ENCODE results near the gene OR2AG2. TPM values are rescaled to one million over a fixed set of nuclear protein-coding genes. Genes with fewer than 3 reads are reported as not detected.

The OR2AG2 gene
- total and polyA plus RNA-seq, 4 donors, result 0.10 TPM; not detected in 3

GRCh38 chr11:6746086-6746618, 25.6 kb downstream of the OR2AG2 start:
- peaks cover 0 to 5% of the 10 kb centered on the region in 2 donors for H3K27me3 ChIP-seq (ENCODE audit: control insufficient read depth in 1 of 2, insufficient read depth in 2 of 2, low read length in 1 of 2)
- DNase-seq, result no peak
- peak; percentile 26 for ATAC-seq (ENCODE audit: low FRiP score)
- H3K4me3 ChIP-seq (ENCODE audit: low read length in 2 of 2), result no peak overlapping the region
- H3K36me3 ChIP-seq (ENCODE audit: control insufficient read depth in 1 of 2, insufficient read depth in 2 of 2, low read length in 1 of 2), result no peaks in the 10 kb centered on the region
- WGBS, 2 donors, result 46 to 55% methylated on average over 5 of the region's 5 CpGs
- no peaks in the 10 kb centered on the region for H3K4me1 ChIP-seq (ENCODE audit: control insufficient read depth in 1 of 2, insufficient read depth in 2 of 2, low read length in 2 of 2)
- H3K9me3 ChIP-seq (ENCODE audit: control insufficient read depth, low read length), result no peaks in the 10 kb centered on the region
- intact Hi-C loops (cut with DNase I), result no loop called here
- no peak overlapping the region for H3K27ac ChIP-seq (ENCODE audit: low read depth in 1 of 2, low read length in 2 of 2)

GRCh38 chr11:6745465-6746015, 26.2 kb downstream of the OR2AG2 start:
- Histone ChIP-seq H3K9me3 (ENCODE audit: control insufficient read depth, low read length) (no peaks in the 10 kb centered on the region), H3K27ac (ENCODE audit: low read depth in 1 of 2, low read length in 2 of 2) (no peak overlapping the region), H3K36me3 (ENCODE audit: control insufficient read depth in 1 of 2, insufficient read depth in 2 of 2, low read length in 1 of 2) (no peaks in the 10 kb centered on the region), H3K4me1 (ENCODE audit: control insufficient read depth in 1 of 2, insufficient read depth in 2 of 2, low read length in 2 of 2) (no peaks in the 10 kb centered on the region), H3K4me3 (ENCODE audit: low read length in 2 of 2) (no peak overlapping the region), H3K27me3 (ENCODE audit: control insufficient read depth in 1 of 2, insufficient read depth in 2 of 2, low read length in 1 of 2) (peaks cover 0 to 5% of the 10 kb centered on the region in 2 donors)
- 74 to 75% methylated on average over 2 of the region's 2 CpGs for WGBS, 2 donors
- DNase-seq (no peak), ATAC-seq (ENCODE audit: low FRiP score) (no peak)
- intact Hi-C loops (cut with DNase I), result no loop called here

GRCh38 chr11:6745018-6745417, 26.8 kb downstream of the OR2AG2 start:
- no peak overlapping the region for H3K4me3 ChIP-seq (ENCODE audit: low read length in 2 of 2)
- intact Hi-C loops (cut with DNase I), result no loop called here
- no peak overlapping the region for H3K27ac ChIP-seq (ENCODE audit: low read depth in 1 of 2, low read length in 2 of 2)
- peaks cover 0 to 5% of the 10 kb centered on the region in 2 donors for H3K27me3 ChIP-seq (ENCODE audit: control insufficient read depth in 1 of 2, insufficient read depth in 2 of 2, low read length in 1 of 2)
- H3K9me3 ChIP-seq (ENCODE audit: control insufficient read depth, low read length), result no peaks in the 10 kb centered on the region
- DNase-seq (no peak), ATAC-seq (ENCODE audit: low FRiP score) (no peak)
- H3K36me3 ChIP-seq (ENCODE audit: control insufficient read depth in 1 of 2, insufficient read depth in 2 of 2, low read length in 1 of 2), result no peaks in the 10 kb centered on the region
- H3K4me1 ChIP-seq (ENCODE audit: control insufficient read depth in 1 of 2, insufficient read depth in 2 of 2, low read length in 2 of 2), result no peaks in the 10 kb centered on the region
- WGBS, 2 donors, result 72 to 73% methylated on average over 4 of the region's 4 CpGs

- no peak for DNase-seq
- 68 to 69% methylated on average over 7 of the region's 7 CpGs for WGBS, 2 donors
- intact Hi-C loops (cut with DNase I), result no loop called here
Observed at GRCh38 chr11:6742260-6742659, 29.5 kb downstream of the OR2AG2 start.

GRCh38 chr11:6738590-6738989, 33.2 kb downstream of the OR2AG2 start:
- DNase-seq (no peak), ATAC-seq (ENCODE audit: low FRiP score) (no peak)
- Histone ChIP-seq H3K27ac (ENCODE audit: low read depth in 1 of 2, low read length in 2 of 2) (no peak overlapping the region), H3K36me3 (ENCODE audit: control insufficient read depth in 1 of 2, insufficient read depth in 2 of 2, low read length in 1 of 2) (no peaks in the 10 kb centered on the region), H3K4me3 (ENCODE audit: low read length in 2 of 2) (no peak overlapping the region), H3K9me3 (ENCODE audit: control insufficient read depth, low read length) (peaks cover 3% of the 10 kb centered on the region), H3K4me1 (ENCODE audit: control insufficient read depth in 1 of 2, insufficient read depth in 2 of 2, low read length in 2 of 2) (no peaks in the 10 kb centered on the region), H3K27me3 (ENCODE audit: control insufficient read depth in 1 of 2, insufficient read depth in 2 of 2, low read length in 1 of 2) (no peaks in the 10 kb centered on the region)
- intact Hi-C loops (cut with DNase I), result no loop called here
- 88 to 91% methylated on average over 1 of the region's 1 CpG for WGBS, 2 donors

More at GRCh38 chr11:6742260-6742659, 29.5 kb downstream of the OR2AG2 start:
- H3K4me3 ChIP-seq (ENCODE audit: low read length in 2 of 2), result no peak overlapping the region
- H3K36me3 ChIP-seq (ENCODE audit: control insufficient read depth in 1 of 2, insufficient read depth in 2 of 2, low read length in 1 of 2), result no peaks in the 10 kb centered on the region
- peaks cover 0 to 5% of the 10 kb centered on the region in 2 donors for H3K27me3 ChIP-seq (ENCODE audit: control insufficient read depth in 1 of 2, insufficient read depth in 2 of 2, low read length in 1 of 2)
- no peak for ATAC-seq (ENCODE audit: low FRiP score)
- no peak overlapping the region for H3K27ac ChIP-seq (ENCODE audit: low read depth in 1 of 2, low read length in 2 of 2)
- no peaks in the 10 kb centered on the region for H3K9me3 ChIP-seq (ENCODE audit: control insufficient read depth, low read length)
- no peaks in the 10 kb centered on the region for H3K4me1 ChIP-seq (ENCODE audit: control insufficient read depth in 1 of 2, insufficient read depth in 2 of 2, low read length in 2 of 2)

- no peaks in the 10 kb centered on the region for H3K36me3 ChIP-seq (ENCODE audit: control insufficient read depth in 1 of 2, insufficient read depth in 2 of 2, low read length in 1 of 2)
- no peaks in the 10 kb centered on the region for H3K4me1 ChIP-seq (ENCODE audit: control insufficient read depth in 1 of 2, insufficient read depth in 2 of 2, low read length in 2 of 2)
- H3K4me3 ChIP-seq (ENCODE audit: low read length in 2 of 2), result no peak overlapping the region
- intact Hi-C loops (cut with DNase I), result no loop called here
- peaks cover 3% of the 10 kb centered on the region for H3K9me3 ChIP-seq (ENCODE audit: control insufficient read depth, low read length)
- DNase-seq (no peak), ATAC-seq (ENCODE audit: low FRiP score) (peak; percentile 54)
- H3K27me3 ChIP-seq (ENCODE audit: control insufficient read depth in 1 of 2, insufficient read depth in 2 of 2, low read length in 1 of 2), result no peaks in the 10 kb centered on the region
- no peak overlapping the region for H3K27ac ChIP-seq (ENCODE audit: low read depth in 1 of 2, low read length in 2 of 2)
- 20 to 22% methylated on average over 2 of the region's 2 CpGs for WGBS, 2 donors
Observed at GRCh38 chr11:6737872-6738466, 33.8 kb downstream of the OR2AG2 start.

- Histone ChIP-seq H3K27ac (ENCODE audit: low read depth in 1 of 2, low read length in 2 of 2) (no peak overlapping the region), H3K27me3 (ENCODE audit: control insufficient read depth in 1 of 2, insufficient read depth in 2 of 2, low read length in 1 of 2) (no peaks in the 10 kb centered on the region), H3K4me1 (ENCODE audit: control insufficient read depth in 1 of 2, insufficient read depth in 2 of 2, low read length in 2 of 2) (no peaks in the 10 kb centered on the region), H3K9me3 (ENCODE audit: control insufficient read depth, low read length) (peaks cover 3% of the 10 kb centered on the region), H3K36me3 (ENCODE audit: control insufficient read depth in 1 of 2, insufficient read depth in 2 of 2, low read length in 1 of 2) (no peaks in the 10 kb centered on the region), H3K4me3 (ENCODE audit: low read length in 2 of 2) (peak overlapping the region in 1 of 2 donors; percentile 14)
- intact Hi-C loops (cut with DNase I), result no loop called here
- WGBS, 2 donors, result 57 to 58% methylated on average over 3 of the region's 3 CpGs
- DNase-seq, result no peak
- no peak for ATAC-seq (ENCODE audit: low FRiP score)
Observed at GRCh38 chr11:6736495-6737121, 35.2 kb downstream of the OR2AG2 start.

GRCh38 chr11:6735306-6735705, 36.5 kb downstream of the OR2AG2 start:
- ATAC-seq (ENCODE audit: low FRiP score) (no peak), DNase-seq (no peak)
- no peaks in the 10 kb centered on the region for H3K4me1 ChIP-seq (ENCODE audit: control insufficient read depth in 1 of 2, insufficient read depth in 2 of 2, low read length in 2 of 2)
- H3K27ac ChIP-seq (ENCODE audit: low read depth in 1 of 2, low read length in 2 of 2), result no peak overlapping the region
- H3K27me3 ChIP-seq (ENCODE audit: control insufficient read depth in 1 of 2, insufficient read depth in 2 of 2, low read length in 1 of 2), result no peaks in the 10 kb centered on the region
- no peak overlapping the region for H3K4me3 ChIP-seq (ENCODE audit: low read length in 2 of 2)
- WGBS, 2 donors, result 47 to 54% methylated on average over 3 of the region's 3 CpGs
- H3K36me3 ChIP-seq (ENCODE audit: control insufficient read depth in 1 of 2, insufficient read depth in 2 of 2, low read length in 1 of 2), result no peaks in the 10 kb centered on the region
- H3K9me3 ChIP-seq (ENCODE audit: control insufficient read depth, low read length), result peaks cover 3% of the 10 kb centered on the region
- intact Hi-C loops (cut with DNase I), result no loop called here

GRCh38 chr11:6734616-6735015, 37.2 kb downstream of the OR2AG2 start:
- Histone ChIP-seq H3K36me3 (ENCODE audit: control insufficient read depth in 1 of 2, insufficient read depth in 2 of 2, low read length in 1 of 2) (no peaks in the 10 kb centered on the region), H3K27ac (ENCODE audit: low read depth in 1 of 2, low read length in 2 of 2) (no peak overlapping the region), H3K9me3 (ENCODE audit: control insufficient read depth, low read length) (peaks cover 3% of the 10 kb centered on the region), H3K4me1 (ENCODE audit: control insufficient read depth in 1 of 2, insufficient read depth in 2 of 2, low read length in 2 of 2) (no peaks in the 10 kb centered on the region), H3K27me3 (ENCODE audit: control insufficient read depth in 1 of 2, insufficient read depth in 2 of 2, low read length in 1 of 2) (no peaks in the 10 kb centered on the region), H3K4me3 (ENCODE audit: low read length in 2 of 2) (no peak overlapping the region)
- no peak for DNase-seq
- no peak for ATAC-seq (ENCODE audit: low FRiP score)
- WGBS, 2 donors, result 68 to 76% methylated on average over 3 of the region's 3 CpGs
- intact Hi-C loops (cut with DNase I), result no loop called here

All from aorta (tissue), 5 donors.